Chondrocyte (in vitro differentiated cells): ENCODE measurements around the gene PRR29. TPM values are rescaled to one million over a fixed set of nuclear protein-coding genes. Genes with fewer than 3 reads are reported as not detected.

Source experiments
- DNase-seq: peaks from one replicate; pipeline ENCODE4 v3.0.0; 2021; ENCODE audit warnings: mixed read lengths, low spot score
- H3K27ac Mint-ChIP-seq: one replicate; pipeline ENCODE4 v1.8.0; 2021; ENCODE audit warnings: mild to moderate bottlenecking, moderate library complexity, mixed read lengths; ENCODE audit not compliant: unreplicated experiment
- H3K27me3 Mint-ChIP-seq: 2 replicates; pipeline ENCODE4 v1.8.0; 2021; ENCODE audit warnings: low read depth, mixed read lengths
- H3K36me3 Mint-ChIP-seq: 2 replicates; pipeline ENCODE4 v1.8.0; 2021; ENCODE audit warnings: low read depth, mixed read lengths
- H3K4me1 Mint-ChIP-seq: 2 replicates; pipeline ENCODE4 v1.8.0; 2021; ENCODE audit warnings: low read depth, mild to moderate bottlenecking, mixed read lengths
- H3K4me3 Mint-ChIP-seq: one replicate; pipeline ENCODE4 v1.8.0; 2021; ENCODE audit warnings: mild to moderate bottlenecking, moderate library complexity, mixed read lengths; ENCODE audit not compliant: unreplicated experiment
- H3K9me3 Mint-ChIP-seq: 2 replicates; pipeline ENCODE4 v1.8.0; 2021; ENCODE audit warnings: low read depth, mixed read lengths
- total RNA-seq: library from RNA; stranded (reverse); gene quantifications from 3 replicates; pipeline ENCODE4 v1.2.1, GENCODE V29; 2021
- TF ChIP-seq, protein P1 (sequence below): fragments of 200-600 bp; sonication (generic); IDR thresholded peaks from 2 replicates; pipeline ENCODE4 v1.5.0; 2021; ENCODE audit warnings: antibody characterized with exemption, mild to moderate bottlenecking, moderate library complexity

Gene PRR29
- total RNA-seq, 1 donor from 2014 or later, result 0.35 TPM

DNA sequence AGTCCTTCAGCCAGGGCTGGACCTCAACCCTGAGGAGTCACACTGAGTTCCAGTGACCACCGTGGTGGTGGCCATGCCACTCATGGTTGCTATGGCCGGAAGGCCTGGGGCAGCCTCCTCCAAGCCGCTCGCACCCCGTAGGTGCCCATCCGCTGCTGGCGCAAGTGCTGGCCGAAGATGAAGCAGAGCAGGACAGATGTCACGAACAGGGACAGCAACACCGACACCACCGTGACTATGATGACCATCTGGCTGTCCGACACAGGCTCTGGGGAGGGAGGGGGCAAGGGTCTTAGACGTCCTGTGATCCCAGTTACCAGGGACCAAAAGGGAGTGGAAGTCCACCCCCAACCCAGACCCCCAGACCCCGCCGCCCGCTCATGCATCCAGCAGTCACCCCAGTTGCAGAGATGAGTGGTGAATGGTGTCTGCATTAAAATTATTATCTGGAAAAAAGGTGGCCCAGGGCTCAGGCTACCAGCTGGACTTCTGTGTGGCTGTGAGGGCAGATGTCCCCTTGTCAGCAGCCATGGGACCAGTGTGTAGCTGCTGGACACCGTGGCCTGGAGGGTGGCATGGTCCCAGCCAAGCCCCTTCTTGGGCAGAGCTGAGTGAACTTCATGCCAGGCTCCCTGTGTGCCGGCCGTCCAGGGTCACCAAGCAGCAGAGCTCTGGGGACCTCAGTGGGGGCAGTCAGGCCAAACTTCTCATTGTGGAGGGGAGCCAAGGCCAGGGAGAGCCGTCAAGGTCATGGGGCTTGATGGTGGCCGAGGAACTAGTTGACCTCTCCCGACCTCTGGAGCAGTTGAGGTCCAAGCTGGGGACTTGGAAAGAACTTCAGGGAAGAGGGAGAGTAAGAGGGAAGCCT, 4.7 kb downstream of the PRR29 start:
- Mint-ChIP-seq H3K27me3 (peaks cover 2% of the 10 kb centered on the region), H3K4me1 (peaks cover 11% of the 10 kb centered on the region), H3K27ac (no peak overlapping the region), H3K4me3 (no peak overlapping the region), H3K36me3 (no peaks in the 10 kb centered on the region), H3K9me3 (no peaks in the 10 kb centered on the region)
- DNase-seq, result peak; percentile 85
- TF ChIP-seq, protein P1, sequence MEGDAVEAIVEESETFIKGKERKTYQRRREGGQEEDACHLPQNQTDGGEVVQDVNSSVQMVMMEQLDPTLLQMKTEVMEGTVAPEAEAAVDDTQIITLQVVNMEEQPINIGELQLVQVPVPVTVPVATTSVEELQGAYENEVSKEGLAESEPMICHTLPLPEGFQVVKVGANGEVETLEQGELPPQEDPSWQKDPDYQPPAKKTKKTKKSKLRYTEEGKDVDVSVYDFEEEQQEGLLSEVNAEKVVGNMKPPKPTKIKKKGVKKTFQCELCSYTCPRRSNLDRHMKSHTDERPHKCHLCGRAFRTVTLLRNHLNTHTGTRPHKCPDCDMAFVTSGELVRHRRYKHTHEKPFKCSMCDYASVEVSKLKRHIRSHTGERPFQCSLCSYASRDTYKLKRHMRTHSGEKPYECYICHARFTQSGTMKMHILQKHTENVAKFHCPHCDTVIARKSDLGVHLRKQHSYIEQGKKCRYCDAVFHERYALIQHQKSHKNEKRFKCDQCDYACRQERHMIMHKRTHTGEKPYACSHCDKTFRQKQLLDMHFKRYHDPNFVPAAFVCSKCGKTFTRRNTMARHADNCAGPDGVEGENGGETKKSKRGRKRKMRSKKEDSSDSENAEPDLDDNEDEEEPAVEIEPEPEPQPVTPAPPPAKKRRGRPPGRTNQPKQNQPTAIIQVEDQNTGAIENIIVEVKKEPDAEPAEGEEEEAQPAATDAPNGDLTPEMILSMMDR, result no peak

- H3K27me3 Mint-ChIP-seq, result peaks cover 2% of the 10 kb centered on the region
- peak; percentile 55 for DNase-seq
- H3K27ac Mint-ChIP-seq, result no peak overlapping the region
- H3K4me3 Mint-ChIP-seq, result no peak overlapping the region
- H3K36me3 Mint-ChIP-seq, result no peaks in the 10 kb centered on the region
- no peaks in the 10 kb centered on the region for H3K9me3 Mint-ChIP-seq
- peaks cover 9% of the 10 kb centered on the region for H3K4me1 Mint-ChIP-seq
- TF ChIP-seq, protein P1, result no peak
Observed at GRCh38 chr17:64003526-64004121, 5.5 kb downstream of the PRR29 start.

DNA sequence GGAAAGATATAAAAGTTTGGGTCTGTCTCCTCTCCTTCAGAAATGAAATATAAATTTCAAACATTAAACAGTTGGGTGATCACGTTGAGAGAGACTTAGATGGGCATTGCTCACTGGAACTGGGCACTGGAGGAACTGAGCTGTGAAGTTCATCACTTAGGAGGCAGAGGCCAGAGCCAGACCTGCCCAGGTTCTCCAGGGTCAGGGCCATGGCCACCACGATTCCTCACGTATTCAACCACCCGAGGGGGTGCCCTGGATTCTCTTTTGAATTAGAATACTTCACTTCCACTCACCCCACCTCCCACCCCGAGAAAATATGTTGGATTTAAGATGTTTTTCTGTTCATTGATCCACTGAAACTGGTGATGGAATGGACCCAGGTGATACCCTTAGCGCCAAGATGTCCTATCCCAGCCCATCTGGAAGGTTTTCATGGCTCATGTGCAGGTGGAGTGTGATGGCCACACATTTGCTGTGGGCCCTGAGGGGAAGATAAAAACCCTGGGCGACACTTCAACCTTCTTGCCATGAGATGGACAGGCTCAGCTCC, 6.1 kb downstream of the PRR29 start:
- H3K36me3 Mint-ChIP-seq, result no peaks in the 10 kb centered on the region
- peaks cover 2% of the 10 kb centered on the region for H3K27me3 Mint-ChIP-seq
- no peaks in the 10 kb centered on the region for H3K9me3 Mint-ChIP-seq
- H3K27ac Mint-ChIP-seq, result no peak overlapping the region
- peaks cover 9% of the 10 kb centered on the region for H3K4me1 Mint-ChIP-seq
- TF ChIP-seq, protein P1, result no peak
- DNase-seq, result no peak
- H3K4me3 Mint-ChIP-seq, result no peak overlapping the region

- Mint-ChIP-seq H3K27me3 (peaks cover 2% of the 10 kb centered on the region), H3K4me3 (no peak overlapping the region), H3K4me1 (peaks cover 9% of the 10 kb centered on the region), H3K27ac (no peak overlapping the region), H3K36me3 (no peaks in the 10 kb centered on the region), H3K9me3 (no peaks in the 10 kb centered on the region)
- TF ChIP-seq, protein P1, result no peak
- no peak for DNase-seq
Observed at GRCh38 chr17:64004903-64005733, 7.0 kb downstream of the PRR29 start.

DNA sequence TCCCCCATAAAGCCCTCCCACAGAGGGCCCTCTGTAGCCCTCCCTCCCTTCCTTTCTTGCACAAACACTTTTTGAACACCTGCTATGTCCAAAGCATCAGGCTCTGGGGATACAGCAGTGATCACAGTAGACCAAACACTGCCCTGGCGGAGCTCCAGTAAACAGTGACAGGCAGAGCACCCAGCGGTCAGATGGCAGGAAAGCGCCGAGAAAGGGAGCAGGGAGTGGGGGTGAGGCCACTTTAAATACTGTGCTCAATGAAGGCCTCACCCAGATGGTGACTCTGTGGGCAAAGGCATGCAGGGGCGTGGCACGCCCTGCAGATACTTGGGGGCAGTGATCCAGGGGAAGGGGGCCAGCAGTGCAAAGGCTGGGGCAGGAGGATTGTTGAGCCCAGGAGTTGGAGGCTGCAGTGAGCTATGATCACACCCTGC, 7.6 kb downstream of the PRR29 start:
- peaks cover 2% of the 10 kb centered on the region for H3K27me3 Mint-ChIP-seq

More for the DNA sequence above, 7.6 kb downstream of the PRR29 start:
- H3K9me3 Mint-ChIP-seq, result no peaks in the 10 kb centered on the region
- no peaks in the 10 kb centered on the region for H3K36me3 Mint-ChIP-seq
- TF ChIP-seq, protein P1, result no peak
- no peak overlapping the region for H3K27ac Mint-ChIP-seq
- DNase-seq, result no peak
- H3K4me3 Mint-ChIP-seq, result no peak overlapping the region
- peaks cover 9% of the 10 kb centered on the region for H3K4me1 Mint-ChIP-seq
